ENCODE measurements around the gene ZBTB5. TPM values are rescaled to one million over a fixed set of nuclear protein-coding genes. Genes with fewer than 3 reads are reported as not detected.
A peak's percentile ranks its signal among the peaks of the same experiment; 100 is the strongest.

The ZBTB5 gene
- total RNA-seq, 1 experiment from 2014 or later = 16.7 TPM

DNA sequence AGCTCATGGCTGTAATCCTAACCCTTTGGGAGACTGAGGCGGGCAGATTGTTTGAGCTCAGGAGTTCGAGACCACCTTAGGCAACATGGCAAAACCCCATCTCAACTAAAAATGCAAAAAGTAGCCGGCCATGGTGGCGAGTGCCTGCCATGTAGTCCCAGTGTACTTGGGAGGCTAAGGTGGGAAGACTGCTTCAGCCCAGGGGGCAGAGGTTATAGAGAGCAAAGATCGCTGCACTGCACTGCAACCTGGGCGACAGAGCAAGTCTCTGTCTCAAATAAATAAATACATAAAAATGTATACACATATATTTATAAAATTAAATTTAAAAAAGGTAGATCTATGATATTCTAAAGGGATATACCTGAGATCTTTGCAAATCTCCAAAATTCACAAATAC, 19.4 kb downstream of the ZBTB5 start:
- ChIA-PET POLR2A (no interaction called here), CTCF (no interaction called here)
- no peaks in the 10 kb centered on the region for H3K27me3 Mint-ChIP-seq (ENCODE audit: low read depth)
- no peak overlapping the region for H3K4me3 Mint-ChIP-seq
- H3K9me3 Mint-ChIP-seq = no peaks in the 10 kb centered on the region
- TF ChIP-seq RORB (CRISPR knock-in tag; IDR thresholded peaks at IDR 0.05) (no peak), GTF2I (CRISPR knock-in tag; conservative IDR thresholded peaks at IDR 0.05) (no peak), JUN (CRISPR knock-in tag; IDR thresholded peaks at IDR 0.05) (no peak)
- no peak for ATAC-seq
- H3K36me3 Mint-ChIP-seq = peaks cover 25% of the 10 kb centered on the region
- no peak for DNase-seq (ENCODE audit: low spot score)
- peak overlapping the region; percentile 65 for H3K27ac Mint-ChIP-seq
- H3K4me1 Mint-ChIP-seq = peaks cover 17% of the 10 kb centered on the region

DNA sequence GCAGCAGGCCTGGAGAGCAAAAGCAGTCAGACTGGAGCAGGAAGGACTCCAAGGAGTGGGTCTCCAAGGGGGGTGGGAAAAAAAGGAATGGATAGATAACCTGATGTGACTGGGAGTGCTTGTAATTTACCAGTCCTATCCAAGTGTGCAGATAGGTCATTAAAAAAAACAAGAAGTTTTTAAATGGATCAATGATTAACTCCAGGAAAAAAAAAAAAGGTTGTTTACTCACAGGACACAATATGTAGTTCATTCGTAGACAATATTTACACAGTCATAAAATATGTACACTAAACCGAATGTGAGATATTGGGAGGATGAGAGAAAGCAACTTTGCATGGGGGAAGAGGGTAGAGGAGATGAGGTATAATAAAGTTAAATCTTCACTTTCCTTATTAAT, 20.4 kb downstream of the ZBTB5 start:
- POLR2A ChIA-PET = no interaction called here
- ATAC-seq (no peak), DNase-seq (ENCODE audit: low spot score) (no peak)
- no peak overlapping the region for H3K4me3 Mint-ChIP-seq
- H3K36me3 Mint-ChIP-seq = peaks cover 27% of the 10 kb centered on the region
- H3K27ac Mint-ChIP-seq = no peak overlapping the region
- no peaks in the 10 kb centered on the region for H3K27me3 Mint-ChIP-seq (ENCODE audit: low read depth)
- no peak for TF ChIP-seq ZNF396 (CRISPR knock-in tag; IDR thresholded peaks at IDR 0.05; ENCODE audit: borderline replicate concordance)
- H3K9me3 Mint-ChIP-seq = no peaks in the 10 kb centered on the region
- CTCF ChIA-PET = interaction anchor here (0.8 kb wide), 1 partner anchor 34 kb away, joined by 4 read pairs; no protein-coding TSS in a partner anchor
- peaks cover 12% of the 10 kb centered on the region for H3K4me1 Mint-ChIP-seq

DNA sequence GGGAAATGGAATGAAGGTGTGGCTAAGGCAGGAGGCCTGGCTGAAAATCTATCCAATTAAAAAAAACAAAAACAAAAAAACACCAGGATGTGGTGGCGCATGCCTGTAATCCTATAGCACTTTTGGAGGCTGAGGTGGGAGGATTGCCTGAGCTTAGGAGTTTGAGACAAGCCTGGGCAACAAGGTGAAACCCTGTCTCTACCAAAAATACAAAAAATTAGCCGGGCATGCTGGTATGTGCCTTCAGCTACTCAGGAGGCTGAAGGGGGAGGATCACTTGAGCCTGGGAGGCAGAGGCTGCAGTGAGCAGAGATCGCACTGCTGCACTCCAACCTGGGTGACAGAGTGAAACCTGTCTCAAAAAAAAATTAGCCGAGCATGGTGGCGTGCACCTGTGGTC, 21.7 kb downstream of the ZBTB5 start:
- POLR2A ChIA-PET = no interaction called here
- peaks cover 37% of the 10 kb centered on the region for H3K36me3 Mint-ChIP-seq
- CTCF ChIA-PET = interaction anchor here (1.2 kb wide), 1 partner anchor 33 kb away, joined by 3 read pairs; no protein-coding TSS in a partner anchor
- H3K4me3 Mint-ChIP-seq = no peak overlapping the region
- H3K4me1 Mint-ChIP-seq = peaks cover 10% of the 10 kb centered on the region
- no peaks in the 10 kb centered on the region for H3K27me3 Mint-ChIP-seq (ENCODE audit: low read depth)
- no peak overlapping the region for H3K27ac Mint-ChIP-seq
- DNase-seq (ENCODE audit: low spot score) = no peak
- no peaks in the 10 kb centered on the region for H3K9me3 Mint-ChIP-seq
- ATAC-seq = no peak
- no peak for TF ChIP-seq CREM (CRISPR knock-in tag; IDR thresholded peaks at IDR 0.05)
- no peak for TF ChIP-seq ZBTB21 (CRISPR knock-in tag; IDR thresholded peaks at IDR 0.05; ENCODE audit: borderline replicate concordance)
- no peak for TF ChIP-seq CREB1 (CRISPR knock-in tag; IDR thresholded peaks at IDR 0.05)
- TF ChIP-seq, protein P1, sequence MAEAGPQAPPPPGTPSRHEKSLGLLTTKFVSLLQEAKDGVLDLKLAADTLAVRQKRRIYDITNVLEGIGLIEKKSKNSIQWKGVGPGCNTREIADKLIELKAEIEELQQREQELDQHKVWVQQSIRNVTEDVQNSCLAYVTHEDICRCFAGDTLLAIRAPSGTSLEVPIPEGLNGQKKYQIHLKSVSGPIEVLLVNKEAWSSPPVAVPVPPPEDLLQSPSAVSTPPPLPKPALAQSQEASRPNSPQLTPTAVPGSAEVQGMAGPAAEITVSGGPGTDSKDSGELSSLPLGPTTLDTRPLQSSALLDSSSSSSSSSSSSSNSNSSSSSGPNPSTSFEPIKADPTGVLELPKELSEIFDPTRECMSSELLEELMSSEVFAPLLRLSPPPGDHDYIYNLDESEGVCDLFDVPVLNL (CRISPR knock-in tag; IDR thresholded peaks at IDR 0.05; ENCODE audit: borderline replicate concordance, low read depth) = no peak
- TF ChIP-seq JAZF1 (CRISPR knock-in tag; IDR thresholded peaks at IDR 0.05) = no peak
- TF ChIP-seq FOXJ3 (CRISPR knock-in tag; IDR thresholded peaks at IDR 0.05; ENCODE audit: borderline replicate concordance) = no peak
- TF ChIP-seq, protein P2, sequence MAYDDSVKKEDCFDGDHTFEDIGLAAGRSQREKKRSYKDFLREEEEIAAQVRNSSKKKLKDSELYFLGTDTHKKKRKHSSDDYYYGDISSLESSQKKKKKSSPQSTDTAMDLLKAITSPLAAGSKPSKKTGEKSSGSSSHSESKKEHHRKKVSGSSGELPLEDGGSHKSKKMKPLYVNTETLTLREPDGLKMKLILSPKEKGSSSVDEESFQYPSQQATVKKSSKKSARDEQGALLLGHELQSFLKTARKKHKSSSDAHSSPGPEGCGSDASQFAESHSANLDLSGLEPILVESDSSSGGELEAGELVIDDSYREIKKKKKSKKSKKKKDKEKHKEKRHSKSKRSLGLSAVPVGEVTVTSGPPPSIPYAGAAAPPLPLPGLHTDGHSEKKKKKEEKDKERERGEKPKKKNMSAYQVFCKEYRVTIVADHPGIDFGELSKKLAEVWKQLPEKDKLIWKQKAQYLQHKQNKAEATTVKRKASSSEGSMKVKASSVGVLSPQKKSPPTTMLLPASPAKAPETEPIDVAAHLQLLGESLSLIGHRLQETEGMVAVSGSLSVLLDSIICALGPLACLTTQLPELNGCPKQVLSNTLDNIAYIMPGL (CRISPR knock-in tag; IDR thresholded peaks at IDR 0.05) = no peak
- no peak for TF ChIP-seq NR1H2 (CRISPR knock-in tag; IDR thresholded peaks at IDR 0.05)
- no peak for TF ChIP-seq TEAD4 (CRISPR knock-in tag; IDR thresholded peaks at IDR 0.05)
- TF ChIP-seq, protein P3, sequence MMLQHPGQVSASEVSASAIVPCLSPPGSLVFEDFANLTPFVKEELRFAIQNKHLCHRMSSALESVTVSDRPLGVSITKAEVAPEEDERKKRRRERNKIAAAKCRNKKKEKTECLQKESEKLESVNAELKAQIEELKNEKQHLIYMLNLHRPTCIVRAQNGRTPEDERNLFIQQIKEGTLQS (CRISPR knock-in tag; conservative IDR thresholded peaks at IDR 0.05) = no peak
- TF ChIP-seq IRF2 (CRISPR knock-in tag; IDR thresholded peaks at IDR 0.05; ENCODE audit: borderline replicate concordance, low read depth) = no peak
- TF ChIP-seq, protein P4, sequence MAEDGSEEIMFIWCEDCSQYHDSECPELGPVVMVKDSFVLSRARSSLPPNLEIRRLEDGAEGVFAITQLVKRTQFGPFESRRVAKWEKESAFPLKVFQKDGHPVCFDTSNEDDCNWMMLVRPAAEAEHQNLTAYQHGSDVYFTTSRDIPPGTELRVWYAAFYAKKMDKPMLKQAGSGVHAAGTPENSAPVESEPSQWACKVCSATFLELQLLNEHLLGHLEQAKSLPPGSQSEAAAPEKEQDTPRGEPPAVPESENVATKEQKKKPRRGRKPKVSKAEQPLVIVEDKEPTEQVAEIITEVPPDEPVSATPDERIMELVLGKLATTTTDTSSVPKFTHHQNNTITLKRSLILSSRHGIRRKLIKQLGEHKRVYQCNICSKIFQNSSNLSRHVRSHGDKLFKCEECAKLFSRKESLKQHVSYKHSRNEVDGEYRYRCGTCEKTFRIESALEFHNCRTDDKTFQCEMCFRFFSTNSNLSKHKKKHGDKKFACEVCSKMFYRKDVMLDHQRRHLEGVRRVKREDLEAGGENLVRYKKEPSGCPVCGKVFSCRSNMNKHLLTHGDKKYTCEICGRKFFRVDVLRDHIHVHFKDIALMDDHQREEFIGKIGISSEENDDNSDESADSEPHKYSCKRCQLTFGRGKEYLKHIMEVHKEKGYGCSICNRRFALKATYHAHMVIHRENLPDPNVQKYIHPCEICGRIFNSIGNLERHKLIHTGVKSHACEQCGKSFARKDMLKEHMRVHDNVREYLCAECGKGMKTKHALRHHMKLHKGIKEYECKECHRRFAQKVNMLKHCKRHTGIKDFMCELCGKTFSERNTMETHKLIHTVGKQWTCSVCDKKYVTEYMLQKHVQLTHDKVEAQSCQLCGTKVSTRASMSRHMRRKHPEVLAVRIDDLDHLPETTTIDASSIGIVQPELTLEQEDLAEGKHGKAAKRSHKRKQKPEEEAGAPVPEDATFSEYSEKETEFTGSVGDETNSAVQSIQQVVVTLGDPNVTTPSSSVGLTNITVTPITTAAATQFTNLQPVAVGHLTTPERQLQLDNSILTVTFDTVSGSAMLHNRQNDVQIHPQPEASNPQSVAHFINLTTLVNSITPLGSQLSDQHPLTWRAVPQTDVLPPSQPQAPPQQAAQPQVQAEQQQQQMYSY (CRISPR knock-in tag; IDR thresholded peaks at IDR 0.05) = no peak
- TF ChIP-seq PRRX2 (CRISPR knock-in tag; IDR thresholded peaks at IDR 0.05) = no peak
